Pancreas (tissue), 10 donors: Measurements from ENCODE around the gene POLR1E. TPM values are rescaled to one million over a fixed set of nuclear protein-coding genes. Genes with fewer than 3 reads are reported as not detected.

Experiments
- ATAC-seq, 4 donors: fragments of 200-7000 bp; cut with Tn5 transposase; one replicate each; pipeline versions ENCODE4 v1.8.0 to v1.9.1; 2020; ENCODE audit warnings: mild to moderate bottlenecking in 4 of 4, moderate library complexity in 4 of 4
- DNase-seq, 6 donors: peaks; one replicate each; pipeline ENCODE4 v3.0.0-alpha.2; 2020
- FAIRE-seq: peaks from 2 replicates; lab custom pipeline; 2012; peaks lifted over from hg19 to GRCh38; lab: Jason Lieb, UNC
- H3K27ac ChIP-seq, 4 donors: fragments of 200-600 bp; sonication (generic); 1 replicate in 3 of 4; 2 replicates in 1 of 4; pipeline versions ENCODE4 v1.5.0 to v1.8.0; 2020
- H3K27me3 ChIP-seq, 4 donors: fragments of 200-600 bp; one replicate each; pipeline ENCODE4 v1.8.0; 2021
- H3K36me3 ChIP-seq, 3 donors: fragments of 200-600 bp; sonication (generic) in 1 of 3; one replicate each; pipeline versions ENCODE4 v1.5.0 to v1.8.0; 2020 to 2021
- H3K4me1 ChIP-seq, 3 donors: fragments of 200-600 bp; one replicate each; pipeline ENCODE4 v1.8.0; 2021
- H3K4me3 ChIP-seq, 4 donors: fragments of 200-600 bp; sonication (generic) in 2 of 4; one replicate each; pipeline versions ENCODE4 v1.5.0 to v1.8.0; 2020 to 2021
- H3K9me3 ChIP-seq, 4 donors: fragments of 200-600 bp; one replicate each; pipeline ENCODE4 v1.8.0; 2021
- WGBS, 2 donors: extraction: QIAGEN DNeasy Blood & Tissue Kit; methylation state at CpG; one replicate each; pipeline ENCODE4 v1.1.7; 2013; 5-methylcytosine and 5-hydroxymethylcytosine counted together
- intact Hi-C, 3 donors: fragments of 100-400 bp; cut with DNase I; formaldehyde crosslinking; loops; one replicate each; pipeline versions ENCODE4 v1.11.1 to v1.14.2; 2022
- polyA plus RNA-seq, 2 donors: library from polyadenylated mRNA; stranded (reverse); fragments of 200-250 nt; gene quantifications; one replicate each; pipeline ENCODE4 v1.2.3, GENCODE V29; 2013
- total RNA-seq, 6 donors: library from RNA; stranded (reverse); fragmentation: NEBNext Ultra II Directional in 4 of 6; extraction: Animal tissue kit (Norgen Biotek cat#: 25700) in 4 of 6; gene quantifications; one replicate each; pipeline versions ENCODE4 v1.2.1 to v1.2.4, GENCODE V29; 2021 to 2023
- TF ChIP-seq, protein P1 (sequence below), 4 donors: fragments of 200-600 bp; sonication (generic) in 3 of 4; IDR thresholded peaks; one replicate each; pipeline versions ENCODE4 v1.5.0 to v1.8.0; 2021; ENCODE audit warnings: antibody characterized with exemption in 4 of 4
- donor health status: healthy with polysubstance abuse.
- donor health status: DM: no; HTN: no; CAD: no; lungs with moderate emphysema.
- donor health status: DM: no; HTN: no; CAD: no.
- donor health status: control.
- donor health status: control.
- donor health status: Bipolar disorder and iron deficiency.
- donor health status: DM: yes; HTN: yes; CAD: no.
- donor health status: DM: no; HTN: no; CAD: no.
- donor health status: DM: no; HTN: no; CAD: no.
- donor health status: DM: yes; HTN: yes; CAD: no.

The POLR1E gene
- total and polyA plus RNA-seq, 8 donors, result 11.9 to 30.1 (median 17.1) TPM

DNA sequence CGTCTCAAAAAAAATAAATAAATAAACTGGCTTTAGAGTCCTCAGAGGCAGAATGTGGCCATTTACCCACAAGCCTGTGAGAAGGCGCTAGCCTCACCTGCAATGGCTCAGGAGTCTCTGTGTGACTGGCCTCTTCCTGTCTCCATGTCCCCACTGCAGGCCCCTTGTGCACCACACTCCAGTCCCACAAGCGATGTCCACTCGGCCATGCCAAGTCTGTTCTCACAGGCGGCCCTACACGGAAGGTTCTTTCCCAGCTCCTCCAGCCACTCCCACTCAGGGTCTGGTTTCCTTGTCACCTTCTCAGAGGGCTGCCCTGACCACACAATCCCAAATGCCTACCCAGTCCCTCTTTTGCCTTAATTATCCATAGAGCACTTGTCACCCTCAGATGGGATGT lies 38.2 kb downstream of the POLR1E start:
- H3K9me3 ChIP-seq, result no peaks in the 10 kb centered on the region
- 95 to 96% methylated on average over 6 of the region's 6 CpGs for WGBS, 2 donors
- intact Hi-C loops, result no loop called here
- ATAC-seq, result no peak
- H3K4me1 ChIP-seq, result no peaks in the 10 kb centered on the region
- H3K36me3 ChIP-seq, result peaks cover 0 to 42% (median 0%) of the 10 kb centered on the region in 3 donors
- no peaks in the 10 kb centered on the region for H3K27me3 ChIP-seq
- no peak for FAIRE-seq
- H3K4me3 ChIP-seq, result no peak overlapping the region
- peak in 1 of 6 donors; percentile 7 for DNase-seq
- TF ChIP-seq, protein P1, sequence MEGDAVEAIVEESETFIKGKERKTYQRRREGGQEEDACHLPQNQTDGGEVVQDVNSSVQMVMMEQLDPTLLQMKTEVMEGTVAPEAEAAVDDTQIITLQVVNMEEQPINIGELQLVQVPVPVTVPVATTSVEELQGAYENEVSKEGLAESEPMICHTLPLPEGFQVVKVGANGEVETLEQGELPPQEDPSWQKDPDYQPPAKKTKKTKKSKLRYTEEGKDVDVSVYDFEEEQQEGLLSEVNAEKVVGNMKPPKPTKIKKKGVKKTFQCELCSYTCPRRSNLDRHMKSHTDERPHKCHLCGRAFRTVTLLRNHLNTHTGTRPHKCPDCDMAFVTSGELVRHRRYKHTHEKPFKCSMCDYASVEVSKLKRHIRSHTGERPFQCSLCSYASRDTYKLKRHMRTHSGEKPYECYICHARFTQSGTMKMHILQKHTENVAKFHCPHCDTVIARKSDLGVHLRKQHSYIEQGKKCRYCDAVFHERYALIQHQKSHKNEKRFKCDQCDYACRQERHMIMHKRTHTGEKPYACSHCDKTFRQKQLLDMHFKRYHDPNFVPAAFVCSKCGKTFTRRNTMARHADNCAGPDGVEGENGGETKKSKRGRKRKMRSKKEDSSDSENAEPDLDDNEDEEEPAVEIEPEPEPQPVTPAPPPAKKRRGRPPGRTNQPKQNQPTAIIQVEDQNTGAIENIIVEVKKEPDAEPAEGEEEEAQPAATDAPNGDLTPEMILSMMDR (IDR thresholded peaks at IDR 0.05), result no peak
- no peak overlapping the region for H3K27ac ChIP-seq

DNA sequence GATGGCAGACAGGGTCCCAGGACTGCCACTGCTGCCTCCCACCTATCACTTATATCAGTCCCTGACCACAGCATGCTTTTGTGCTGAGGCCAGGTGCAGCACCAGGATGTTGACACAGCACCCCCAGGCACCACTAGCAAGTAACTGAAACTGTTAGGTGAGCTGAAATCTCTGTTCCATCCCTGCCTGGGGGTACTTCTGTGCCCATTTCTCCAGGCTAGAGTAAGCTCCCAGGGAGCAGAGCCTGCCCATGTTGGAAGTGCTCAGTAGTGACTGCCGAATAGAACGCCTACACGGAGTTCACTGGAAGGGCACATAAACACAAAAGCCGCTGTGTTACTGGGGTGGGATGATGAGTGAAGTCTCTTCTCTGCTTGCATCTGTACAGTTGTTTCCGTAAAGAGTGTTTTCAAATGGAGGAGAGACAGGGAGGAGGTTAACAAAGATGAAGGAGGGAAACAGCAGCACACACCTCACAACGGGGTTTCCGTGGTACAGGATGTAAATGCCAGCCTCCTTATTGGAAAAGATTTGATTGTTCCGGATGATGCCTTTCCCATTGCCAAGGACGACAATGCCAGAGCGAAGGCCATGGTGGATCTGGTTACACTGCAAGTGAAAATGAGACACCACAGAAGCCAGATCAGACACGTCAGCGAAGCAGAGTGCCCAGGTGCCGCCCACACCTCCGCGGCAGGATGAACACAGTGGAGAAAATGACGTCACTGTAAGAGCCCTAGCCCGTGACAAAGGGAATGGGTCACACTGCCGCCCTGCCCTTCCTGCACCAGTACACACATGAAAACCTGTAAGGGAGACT lies 43.1 kb downstream of the POLR1E start:
- peaks cover 0 to 2% (median under 1%) of the 10 kb centered on the region in 3 donors for H3K4me1 ChIP-seq
- H3K27ac ChIP-seq, result no peak overlapping the region
- no peak overlapping the region for H3K4me3 ChIP-seq
- no peaks in the 10 kb centered on the region for H3K9me3 ChIP-seq
- FAIRE-seq (no peak), DNase-seq (no peak), ATAC-seq (peak in 1 of 4 donors; percentile 25)
- H3K27me3 ChIP-seq, result no peaks in the 10 kb centered on the region
- intact Hi-C loops, result no loop called here
- peaks cover 0 to 24% (median 0%) of the 10 kb centered on the region in 3 donors for H3K36me3 ChIP-seq
- TF ChIP-seq, protein P1 (IDR thresholded peaks at IDR 0.05), result no peak
- WGBS, 2 donors, result 92 to 94% methylated on average over 18 of the region's 18 CpGs

DNA sequence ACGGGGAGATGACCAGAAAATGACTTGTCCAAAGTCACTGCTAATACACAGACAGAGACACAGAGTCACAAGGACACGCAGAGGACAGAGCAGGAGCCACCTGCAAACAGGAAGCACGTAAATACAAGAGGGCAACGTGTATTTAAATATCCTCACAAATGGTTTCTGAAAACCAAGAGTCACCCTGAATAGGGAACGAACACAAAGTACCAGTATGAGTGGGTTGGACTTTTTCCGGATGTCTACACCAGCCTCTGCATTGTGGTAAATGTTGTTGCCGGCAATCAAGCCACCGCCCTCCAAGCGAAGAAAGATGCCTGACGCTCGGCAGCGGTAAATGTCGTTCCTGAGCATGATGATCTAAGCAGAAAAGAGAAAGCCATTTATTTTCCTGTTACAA lies 46.0 kb downstream of the POLR1E start:
- TF ChIP-seq, protein P1 (IDR thresholded peaks at IDR 0.05), result no peak
- intact Hi-C loops, result no loop called here
- DNase-seq, result no peak
- 93 to 95% methylated on average over 13 of the region's 13 CpGs for WGBS, 2 donors
- H3K27ac ChIP-seq, result no peak overlapping the region
- ATAC-seq, result no peak
- H3K27me3 ChIP-seq, result no peaks in the 10 kb centered on the region
- H3K4me1 ChIP-seq, result peaks cover 0 to 7% (median 5%) of the 10 kb centered on the region in 3 donors
- no peak for FAIRE-seq
- H3K36me3 ChIP-seq, result peaks cover 0 to 6% (median 0%) of the 10 kb centered on the region in 3 donors
- no peak overlapping the region for H3K4me3 ChIP-seq
- H3K9me3 ChIP-seq, result no peaks in the 10 kb centered on the region

DNA sequence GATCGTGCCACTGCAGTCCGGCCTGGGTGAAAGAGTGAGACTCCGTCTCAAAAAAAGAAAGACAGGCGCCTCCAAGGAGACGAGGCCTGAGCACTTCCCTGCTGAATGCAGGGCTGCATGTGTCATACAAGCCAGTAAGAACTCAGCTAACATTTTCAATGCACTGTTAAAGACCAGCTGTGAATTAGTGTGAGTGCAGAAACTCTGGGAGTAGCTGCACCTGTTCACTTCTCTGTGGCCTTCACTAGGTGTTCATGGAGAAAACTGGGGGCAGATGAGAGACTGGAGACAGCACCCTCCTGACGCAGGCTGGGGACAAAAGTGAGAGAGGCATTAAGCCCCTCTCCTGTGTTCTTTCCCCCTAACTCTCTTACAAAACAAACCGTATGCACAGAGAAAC lies 48.7 kb downstream of the POLR1E start:
- DNase-seq (peak in 3 of 6 donors; percentile 39 to 55 (median 55)), ATAC-seq (peak; percentile 82 to 97 (median 93)), FAIRE-seq (no peak)
- 36 to 40% methylated on average over 7 of the region's 7 CpGs for WGBS, 2 donors
- intact Hi-C loops, result no loop called here
- TF ChIP-seq, protein P1 (IDR thresholded peaks at IDR 0.05), result no peak
- Histone ChIP-seq H3K27ac (peak overlapping the region in 3 of 4 donors; percentile 20 to 33 (median 27)), H3K27me3 (no peaks in the 10 kb centered on the region), H3K9me3 (no peaks in the 10 kb centered on the region), H3K4me1 (peaks cover 0 to 7% (median 5%) of the 10 kb centered on the region in 3 donors), H3K4me3 (no peak overlapping the region), H3K36me3 (peaks cover 0 to 4% (median 0%) of the 10 kb centered on the region in 3 donors)

DNA sequence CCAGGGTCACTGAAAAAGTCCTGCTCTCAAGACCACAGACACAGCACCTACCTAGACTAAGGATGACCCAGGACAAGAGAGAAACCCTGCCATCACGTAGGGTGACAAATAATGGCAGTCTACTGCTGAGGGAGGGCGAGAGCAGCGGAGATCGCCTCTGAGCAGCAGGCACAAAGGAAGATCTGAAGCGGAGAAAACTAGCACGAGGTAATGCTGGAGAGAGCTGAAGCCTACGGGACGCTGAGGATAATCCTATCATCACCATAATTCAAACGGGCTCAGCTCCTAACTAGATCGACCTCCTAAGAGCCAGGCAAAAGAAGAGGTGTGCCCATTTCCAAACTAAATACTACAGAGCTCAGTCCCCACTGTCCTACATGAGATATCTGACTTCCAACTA lies 49.2 kb downstream of the POLR1E start:
- intact Hi-C loops, result no loop called here
- 80% methylated on average over 10 of the region's 10 CpGs for WGBS, 2 donors
- Histone ChIP-seq H3K4me1 (peaks cover 0 to 7% (median 5%) of the 10 kb centered on the region in 3 donors), H3K9me3 (no peaks in the 10 kb centered on the region), H3K36me3 (peaks cover 0 to 4% (median 0%) of the 10 kb centered on the region in 3 donors), H3K27ac (peak overlapping the region in 2 of 4 donors; percentile 20 to 33), H3K27me3 (no peaks in the 10 kb centered on the region), H3K4me3 (no peak overlapping the region)
- TF ChIP-seq, protein P1 (IDR thresholded peaks at IDR 0.05), result no peak
- FAIRE-seq (no peak), DNase-seq (no peak), ATAC-seq (no peak)
